Muscle of leg (tissue), 11 donors: ENCODE data around the gene CLIC4. TPM values are rescaled to one million over a fixed set of nuclear protein-coding genes. Genes with fewer than 3 reads are reported as not detected.
"Not testable (repeated sequence)": the region's sequence is repeated elsewhere in the genome, so short reads cannot be mapped to it uniquely, and the experiment has no call there.

ENCODE experiments used
- DNase-seq: peaks from one replicate; pipeline ENCODE4 v3.0.0; 2013
- H3K27ac ChIP-seq: one replicate; pipeline ENCODE4 v1.5.1; 2013; ENCODE audit warnings: mild to moderate bottlenecking, low read length, control low read depth
- H3K27me3 ChIP-seq: one replicate; pipeline ENCODE4 v1.6.1; 2013; ENCODE audit warnings: low read length; ENCODE audit not compliant: control insufficient read depth, insufficient read depth
- H3K36me3 ChIP-seq: one replicate; pipeline ENCODE4 v1.6.1; 2013; ENCODE audit warnings: low read length; ENCODE audit not compliant: control insufficient read depth, insufficient read depth
- H3K4me1 ChIP-seq: one replicate; pipeline ENCODE4 v1.6.1; 2013; ENCODE audit warnings: low read length; ENCODE audit not compliant: control insufficient read depth, insufficient read depth
- H3K4me3 ChIP-seq: one replicate; pipeline ENCODE4 v1.5.1; 2013; ENCODE audit warnings: low read length, control low read depth
- H3K9me3 ChIP-seq: replicated peaks from 2 replicates; pipeline ENCODE4 v1.6.1; 2013; ENCODE audit warnings: low read depth, low read length; ENCODE audit not compliant: control insufficient read depth
- WGBS: methylation state at CpG from one replicate; pipeline ENCODE4 v1.1.5; 2013; ENCODE audit warnings: missing lambda C conversion rate; ENCODE audit not compliant: insufficient coverage; 5-methylcytosine and 5-hydroxymethylcytosine counted together
- polyA plus RNA-seq, 8 donors: library from polyadenylated mRNA; unstranded; fragments of 120-200 nt; gene quantifications; one replicate each; pipeline versions ENCODE4 v1.2.1 to v1.2.3, GENCODE V29; 2013; ENCODE audit warnings: inconsistent platforms in 1 of 8, low replicate concordance in 1 of 8; ENCODE audit not compliant: insufficient read length in 8 of 8, insufficient read depth in 1 of 8
- total RNA-seq: library from RNA; stranded (reverse); fragments of 120-200 nt; gene quantifications from one replicate; pipeline ENCODE4 v1.2.4, GENCODE V29; 2013

CLIC4 gene
- total and polyA plus RNA-seq, 9 donors = 103 to 173 (median 131) TPM

DNA sequence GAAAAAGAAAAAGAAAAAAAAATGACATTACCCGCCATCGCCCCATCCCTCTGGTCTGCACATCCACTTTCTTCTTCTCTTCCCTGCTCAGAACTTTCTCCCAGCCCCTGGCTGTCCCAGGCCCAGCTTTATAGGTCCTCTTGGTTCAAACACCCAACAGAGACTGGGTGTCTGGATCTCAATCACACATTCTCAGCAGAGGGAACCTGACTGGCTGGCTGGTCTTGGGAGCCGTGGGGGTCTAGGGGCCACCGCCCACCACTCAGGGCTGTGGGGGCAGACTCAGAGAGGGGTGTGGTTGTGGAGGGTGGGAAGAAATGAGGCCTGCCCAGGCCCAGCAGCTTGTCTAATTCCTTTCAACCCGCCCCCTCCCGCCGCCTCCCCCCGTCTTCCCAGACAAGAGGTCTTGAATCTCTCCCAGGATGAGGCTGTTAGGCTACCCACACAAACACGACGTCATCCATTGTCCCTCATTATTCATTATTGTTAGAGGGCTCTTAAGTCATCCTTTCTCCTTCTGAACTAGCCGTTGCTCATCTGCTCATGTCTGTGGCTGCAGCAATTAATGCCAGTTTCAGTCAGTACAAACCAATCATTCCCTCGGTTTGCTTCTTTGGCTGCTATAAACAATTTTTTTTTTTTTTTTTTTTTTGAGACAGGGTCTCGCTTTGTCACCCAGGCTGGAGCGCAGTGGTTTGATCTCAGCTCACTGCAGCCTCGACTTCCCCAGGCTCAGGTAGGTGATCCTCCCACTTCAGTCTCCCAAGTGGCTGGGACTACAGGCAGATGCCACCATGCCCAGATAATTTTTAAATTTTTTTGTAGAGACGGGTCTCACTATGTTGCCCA is 40.6 kb upstream of the CLIC4 start:
- Histone ChIP-seq H3K4me3 (no peak overlapping the region), H3K4me1 (peaks cover 36% of the 10 kb centered on the region), H3K36me3 (no peaks in the 10 kb centered on the region), H3K9me3 (no peaks in the 10 kb centered on the region), H3K27me3 (no peaks in the 10 kb centered on the region), H3K27ac (peak overlapping the region; percentile 67)
- peak; percentile 55 for DNase-seq
- WGBS = 47% methylated on average over 4 of the region's 16 CpGs

DNA sequence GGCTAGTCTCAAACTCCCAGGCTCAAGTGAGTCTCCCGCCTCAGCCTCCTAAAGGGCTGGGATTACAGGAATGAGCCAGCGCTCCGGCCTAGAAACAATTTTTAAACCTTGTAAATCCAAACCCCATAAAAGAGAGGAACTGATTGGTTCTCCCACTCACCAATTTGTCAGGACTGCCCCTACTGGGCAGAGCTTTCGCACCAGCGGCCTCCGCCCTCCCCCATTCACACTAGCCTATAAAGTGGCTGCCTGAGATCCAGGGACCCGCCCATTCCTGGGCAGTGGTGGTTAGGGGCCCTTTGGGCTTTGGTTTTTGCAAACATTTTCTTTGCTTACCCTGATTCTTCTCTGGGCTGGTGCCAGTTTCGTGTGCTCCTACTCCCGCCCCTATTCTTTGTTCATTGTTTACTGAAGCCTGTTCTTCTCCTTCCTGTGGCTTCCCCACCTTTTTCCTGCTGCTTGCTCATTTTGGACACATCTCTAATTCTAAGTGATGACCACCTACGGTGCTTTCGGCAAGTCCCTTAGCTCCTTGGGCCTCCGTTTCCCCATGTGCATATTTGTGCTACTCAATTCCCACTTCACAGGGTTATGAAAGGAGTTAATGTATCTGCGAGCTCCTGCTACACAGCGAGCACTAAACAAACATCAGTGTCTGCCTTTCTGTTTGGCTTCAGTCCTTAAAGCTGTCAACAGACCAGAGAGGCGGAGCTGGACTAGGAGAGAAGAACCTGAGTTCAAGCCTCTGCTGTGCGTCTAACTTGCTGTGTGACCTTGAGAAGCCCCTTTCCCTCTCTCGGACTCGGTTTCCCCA is 39.8 kb upstream of the CLIC4 start:
- peak; percentile 93 for DNase-seq
- Histone ChIP-seq H3K36me3 (no peaks in the 10 kb centered on the region), H3K9me3 (no peaks in the 10 kb centered on the region), H3K4me1 (peaks cover 33% of the 10 kb centered on the region), H3K27me3 (no peaks in the 10 kb centered on the region), H3K27ac (peak overlapping the region; percentile 67), H3K4me3 (no peak overlapping the region)
- 13% methylated on average over 9 of the region's 18 CpGs for WGBS

DNA sequence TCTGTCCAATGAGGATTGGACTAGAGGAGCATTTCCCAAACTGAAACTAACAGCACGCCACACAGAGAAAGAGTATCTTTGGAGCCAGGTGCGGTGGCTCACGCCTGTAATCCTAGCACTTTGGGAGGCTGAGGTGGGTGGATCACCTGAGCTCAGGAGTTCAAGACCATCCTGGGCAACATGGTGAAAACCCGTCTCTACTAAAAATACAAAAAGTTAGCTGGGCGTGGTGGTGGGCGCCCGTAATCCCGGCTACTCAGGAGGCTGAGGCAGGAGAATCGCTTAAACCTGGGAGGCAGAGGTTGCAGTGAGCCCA is 39.2 kb upstream of the CLIC4 start:
- not testable (repeated sequence) for H3K36me3 ChIP-seq, H3K4me3 ChIP-seq, DNase-seq, H3K27me3 ChIP-seq, H3K9me3 ChIP-seq
- H3K4me1 ChIP-seq = peaks cover 29% of the 10 kb centered on the region
- 97% methylated on average over 6 of the region's 9 CpGs for WGBS
- H3K27ac ChIP-seq = peak overlapping the region; percentile 67

DNA sequence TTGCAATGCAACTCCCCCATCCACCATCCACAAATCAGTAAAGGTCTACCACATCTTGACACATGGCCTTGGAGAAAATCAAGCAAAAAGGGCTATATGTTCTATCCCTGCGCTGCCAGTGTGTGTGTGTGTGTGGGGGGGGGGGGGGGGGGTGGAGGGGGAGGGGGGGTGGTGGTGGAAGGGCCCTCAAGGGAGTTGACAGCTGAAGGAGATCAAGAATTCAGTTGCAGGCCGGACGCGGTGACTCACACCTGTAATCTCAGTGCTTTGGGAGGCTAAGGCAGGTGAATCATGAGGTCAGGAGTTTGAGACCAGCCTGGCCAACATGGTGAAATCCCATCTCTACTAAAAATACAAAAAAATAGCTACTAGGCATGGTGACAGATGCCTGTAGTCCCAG is 37.6 kb upstream of the CLIC4 start:
- H3K4me3 ChIP-seq = no peak overlapping the region
- no peaks in the 10 kb centered on the region for H3K9me3 ChIP-seq
- H3K36me3 ChIP-seq = no peaks in the 10 kb centered on the region
- H3K27ac ChIP-seq = no peak overlapping the region
- H3K27me3 ChIP-seq = no peaks in the 10 kb centered on the region
- DNase-seq = no peak
- no CpG with 5 or more reads among the region's 4 CpGs for WGBS
- H3K4me1 ChIP-seq = peaks cover 20% of the 10 kb centered on the region

DNA sequence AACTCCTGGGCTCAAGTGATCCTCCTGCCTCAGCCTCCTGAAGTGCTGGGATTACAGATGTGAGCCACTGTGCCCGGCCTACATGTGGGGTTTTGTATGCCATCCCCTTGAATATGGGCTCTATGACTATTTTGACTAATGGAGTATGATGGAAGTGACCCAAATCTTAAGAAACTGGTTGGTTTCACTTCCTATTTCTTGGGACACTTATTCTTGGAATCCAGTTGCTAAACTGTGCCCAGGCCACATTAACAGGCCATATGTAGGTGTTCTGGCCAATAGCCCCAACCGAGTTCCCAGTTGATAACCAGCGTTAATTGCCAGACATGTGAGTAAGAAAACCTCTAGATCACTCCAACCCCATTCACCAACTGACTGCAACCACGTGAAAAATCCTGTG is 36.3 kb upstream of the CLIC4 start:
- no peaks in the 10 kb centered on the region for H3K9me3 ChIP-seq
- H3K36me3 ChIP-seq = no peaks in the 10 kb centered on the region
- peaks cover 19% of the 10 kb centered on the region for H3K4me1 ChIP-seq
- no peak overlapping the region for H3K4me3 ChIP-seq
- WGBS = 100% methylated on average over 1 of the region's 4 CpGs
- no peaks in the 10 kb centered on the region for H3K27me3 ChIP-seq
- DNase-seq = peak; percentile 56
- no peak overlapping the region for H3K27ac ChIP-seq

DNA sequence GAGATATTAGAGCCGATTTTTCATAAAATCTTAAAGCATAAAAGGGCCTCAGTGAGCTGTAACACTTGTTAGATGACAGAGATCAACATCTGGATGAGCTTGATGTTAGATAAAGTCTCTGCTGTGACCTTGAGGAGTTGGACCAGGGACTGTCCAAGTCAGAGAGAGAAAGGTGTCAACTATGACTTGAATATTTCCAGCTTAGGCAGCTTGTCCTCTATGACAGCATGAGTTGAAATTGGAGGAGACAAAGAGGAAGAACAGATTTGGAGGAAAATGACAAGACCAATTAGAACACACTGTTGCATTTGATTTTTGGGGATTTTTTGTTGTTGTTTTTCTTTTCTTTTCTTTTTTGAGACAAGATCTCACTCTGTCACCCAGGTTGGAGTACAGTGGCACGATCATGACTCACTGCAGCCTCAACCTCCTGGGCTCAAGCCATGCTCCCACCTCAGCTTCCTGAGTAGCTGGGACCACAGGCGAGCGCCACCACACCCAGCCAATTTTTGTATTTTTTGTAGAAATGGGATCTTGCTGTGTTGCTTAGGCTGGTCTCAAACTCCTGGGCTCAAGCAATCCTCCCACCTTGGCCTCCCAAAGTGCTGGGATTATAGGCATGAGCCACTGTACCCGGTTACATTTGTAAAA is 35.3 kb upstream of the CLIC4 start:
- no peak for DNase-seq
- H3K9me3 ChIP-seq = no peaks in the 10 kb centered on the region
- H3K4me3 ChIP-seq = no peak overlapping the region
- no peak overlapping the region for H3K27ac ChIP-seq
- H3K27me3 ChIP-seq = no peaks in the 10 kb centered on the region
- 44% methylated on average over 1 of the region's 5 CpGs for WGBS
- peaks cover 12% of the 10 kb centered on the region for H3K4me1 ChIP-seq
- H3K36me3 ChIP-seq = no peaks in the 10 kb centered on the region

DNA sequence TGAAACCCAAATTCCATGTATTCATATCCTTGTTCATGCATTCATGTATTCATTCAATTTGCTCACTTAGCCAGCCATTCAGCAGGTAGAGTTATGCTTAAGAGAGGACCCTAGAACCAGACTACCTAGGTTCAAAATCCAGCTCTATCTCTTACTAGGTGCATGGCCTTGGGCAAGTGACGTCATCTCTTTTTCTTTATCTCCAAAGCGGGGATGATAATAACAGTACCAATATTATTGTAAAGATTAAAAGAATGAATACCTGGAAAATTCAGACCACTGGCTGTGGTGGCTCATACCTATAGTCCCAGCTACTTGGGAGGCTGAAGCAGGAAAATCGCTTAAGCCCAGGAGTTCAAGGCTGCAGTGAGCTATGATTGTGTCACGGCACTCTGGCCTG is 33.9 kb upstream of the CLIC4 start:
- 84% methylated on average over 2 of the region's 4 CpGs for WGBS
- Histone ChIP-seq H3K27me3 (no peaks in the 10 kb centered on the region), H3K4me3 (no peak overlapping the region), H3K4me1 (peaks cover 3% of the 10 kb centered on the region), H3K9me3 (no peaks in the 10 kb centered on the region), H3K36me3 (no peaks in the 10 kb centered on the region), H3K27ac (no peak overlapping the region)
- DNase-seq = no peak

DNA sequence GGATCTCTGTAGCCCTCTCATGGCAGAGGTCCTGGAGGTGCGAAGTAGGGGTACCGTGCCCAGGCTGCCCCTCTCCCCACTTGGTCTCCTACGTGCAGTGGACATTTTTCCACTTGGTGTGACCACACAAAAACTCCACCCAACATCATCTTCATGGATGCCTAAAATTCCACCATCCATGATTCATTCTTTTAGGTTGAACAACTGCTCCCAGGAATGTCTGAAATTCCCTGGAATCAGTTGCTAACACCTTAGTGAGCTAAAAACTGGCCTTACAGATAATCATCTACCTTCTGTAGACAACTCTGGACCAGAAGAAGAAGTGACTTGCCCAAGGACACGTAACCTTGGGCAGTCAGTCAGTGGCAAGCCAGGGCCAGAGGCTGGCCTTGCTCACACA is 32.1 kb upstream of the CLIC4 start:
- Histone ChIP-seq H3K27me3 (no peaks in the 10 kb centered on the region), H3K4me3 (no peak overlapping the region)

DNA sequence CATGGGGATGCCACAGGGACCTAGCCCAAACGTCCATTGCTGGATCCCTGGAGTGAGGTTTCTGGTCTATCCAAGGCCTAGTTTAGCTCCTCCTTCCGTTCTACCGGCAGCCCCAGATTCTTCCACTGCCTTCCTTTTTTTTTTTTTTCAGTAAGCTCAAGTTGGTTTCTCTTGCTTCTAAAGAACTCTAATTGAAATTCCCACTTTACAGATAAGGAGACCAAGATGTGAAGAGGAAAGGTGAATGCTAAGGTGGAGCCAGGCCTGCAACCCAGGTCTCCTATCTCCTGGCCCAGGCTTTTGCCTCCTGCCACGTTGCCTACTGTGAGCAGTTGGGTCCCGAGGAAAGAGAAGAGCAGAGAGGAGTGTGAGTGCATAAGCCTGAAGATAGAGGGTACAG is 31.5 kb upstream of the CLIC4 start:
- no peak overlapping the region for H3K4me3 ChIP-seq
- peaks cover 3% of the 10 kb centered on the region for H3K4me1 ChIP-seq
- WGBS = no CpG with 5 or more reads among the region's 5 CpGs
- H3K27me3 ChIP-seq = no peaks in the 10 kb centered on the region
- H3K27ac ChIP-seq = no peak overlapping the region
- no peaks in the 10 kb centered on the region for H3K9me3 ChIP-seq
- DNase-seq = no peak
- no peaks in the 10 kb centered on the region for H3K36me3 ChIP-seq

More for the DNA sequence above, 32.1 kb upstream of the CLIC4 start:
- Histone ChIP-seq H3K9me3 (no peaks in the 10 kb centered on the region), H3K27ac (no peak overlapping the region), H3K4me1 (peaks cover 3% of the 10 kb centered on the region), H3K36me3 (no peaks in the 10 kb centered on the region)
- no peak for DNase-seq
- 93% methylated on average over 4 of the region's 4 CpGs for WGBS

DNA sequence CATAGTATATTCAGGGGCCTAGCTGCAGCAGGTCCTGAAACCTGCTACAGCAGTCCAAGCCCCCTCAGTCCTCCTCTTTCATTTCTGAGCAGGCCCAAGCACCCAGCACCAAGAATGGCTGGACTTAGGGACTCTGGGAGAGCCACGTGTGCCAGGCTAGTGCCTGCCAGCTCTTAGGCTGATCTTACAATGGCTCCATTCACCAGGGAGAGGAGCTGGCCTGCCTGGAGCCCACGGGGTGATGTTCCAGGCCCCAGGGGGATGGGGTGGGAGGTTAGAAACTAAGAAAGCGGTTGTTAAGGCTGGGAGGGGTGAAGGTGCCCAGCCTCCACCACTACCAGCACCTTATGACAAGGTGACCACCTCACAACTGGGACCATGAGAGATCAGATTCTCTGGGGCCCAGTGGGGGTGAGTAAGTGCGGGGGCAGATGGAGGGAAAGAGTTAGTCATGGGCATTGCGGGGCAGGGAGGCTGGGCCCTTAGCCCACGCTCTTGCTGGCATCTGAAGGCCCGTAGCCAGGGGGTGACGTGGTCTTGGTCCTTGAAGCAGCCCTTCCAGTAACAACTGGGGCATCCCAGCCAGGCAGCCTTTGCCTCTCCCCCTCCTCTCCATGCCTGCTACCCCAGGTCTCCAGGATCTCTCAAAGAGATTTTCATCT is 30.3 kb upstream of the CLIC4 start:
- Histone ChIP-seq H3K27ac (no peak overlapping the region), H3K4me3 (no peak overlapping the region), H3K9me3 (no peaks in the 10 kb centered on the region), H3K27me3 (no peaks in the 10 kb centered on the region), H3K4me1 (peaks cover 6% of the 10 kb centered on the region), H3K36me3 (no peaks in the 10 kb centered on the region)
- 100% methylated on average over 3 of the region's 8 CpGs for WGBS
- no peak for DNase-seq
